Measurements from ENCODE around the gene RAC3.

Gene RAC3

GRCh38 chr17:82050761-82051641 is 19.5 kb downstream of the RAC3 start:
- H3K9ac ChIP-seq (ENCODE audit: low read depth, low read length): peak overlapping the region; percentile 84
- H3K36me3 ChIP-seq (ENCODE audit: insufficient read depth, low read length): peaks cover 56% of the 10 kb centered on the region
- H3K9me3 ChIP-seq (replicated peaks; ENCODE audit: low read length): no peaks in the 10 kb centered on the region
- H3K4me2 ChIP-seq (ENCODE audit: low read length): peak overlapping the region; percentile 89
- H3K27me3 ChIP-seq (ENCODE audit: control insufficient read depth, insufficient read depth, low read length): no peaks in the 10 kb centered on the region
- H3K4me1 ChIP-seq (ENCODE audit: control insufficient read depth, insufficient read depth, low read length): peaks cover 19% of the 10 kb centered on the region
- peak overlapping the region; percentile 77 for H3K4me3 ChIP-seq (ENCODE audit: low read length)

- peak within 1 kb of the TSS; percentile 89 for H3K4me2 ChIP-seq (ENCODE audit: low read length)
- peaks cover 62% of the 10 kb centered on the region for H3K36me3 ChIP-seq (ENCODE audit: insufficient read depth, low read length)
- H3K9me3 ChIP-seq (replicated peaks; ENCODE audit: low read length): no peaks in the 10 kb centered on the region
- peak within 1 kb of the TSS; percentile 77 for H3K4me3 ChIP-seq (ENCODE audit: low read length)
- peak within 1 kb of the TSS; percentile 84 for H3K9ac ChIP-seq (ENCODE audit: low read depth, low read length)
- peaks cover 19% of the 10 kb centered on the region for H3K4me1 ChIP-seq (ENCODE audit: control insufficient read depth, insufficient read depth, low read length)
- no peaks in the 10 kb centered on the region for H3K27me3 ChIP-seq (ENCODE audit: control insufficient read depth, insufficient read depth, low read length)
Measured at GRCh38 chr17:82051776-82052637, 20.5 kb downstream of the RAC3 start, which contains the start of the genes GPS1 and RFNG. TSS of gene GPS1 (plus strand) at chr17:82051898. CDS start at chr17:82051932, 34 bp downstream. TSS of gene RFNG (minus strand) at chr17:82051811. CDS start at chr17:82051766, 45 bp downstream.

DNA sequence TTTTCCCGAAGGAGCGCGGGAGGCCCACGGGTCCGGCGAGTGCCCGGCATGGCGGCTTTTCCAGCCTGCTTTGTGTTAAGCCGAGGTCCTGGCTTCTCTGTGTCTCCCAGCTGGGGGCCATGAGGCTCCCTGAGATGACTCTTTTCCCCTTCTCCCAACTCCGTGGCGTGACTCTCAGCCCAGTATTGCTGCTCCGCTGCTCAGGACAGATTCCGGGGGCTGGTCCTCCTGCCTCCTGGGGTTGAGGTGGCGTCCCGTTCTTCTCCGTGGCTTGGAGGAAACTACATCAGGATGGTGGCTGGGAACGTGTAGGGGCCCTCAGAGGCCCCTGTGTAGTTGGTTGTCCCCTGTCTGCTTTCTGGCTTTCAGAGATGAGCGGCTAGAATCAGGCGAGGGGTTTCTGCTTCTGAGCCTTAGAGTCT is 21.2 kb downstream of the RAC3 start:
- H3K4me3 ChIP-seq (ENCODE audit: low read length): peak overlapping the region; percentile 77
- peak overlapping the region; percentile 84 for H3K9ac ChIP-seq (ENCODE audit: low read depth, low read length)
- peaks cover 63% of the 10 kb centered on the region for H3K36me3 ChIP-seq (ENCODE audit: insufficient read depth, low read length)
- peaks cover 19% of the 10 kb centered on the region for H3K4me1 ChIP-seq (ENCODE audit: control insufficient read depth, insufficient read depth, low read length)
- peak overlapping the region; percentile 89 for H3K4me2 ChIP-seq (ENCODE audit: low read length)
- no peaks in the 10 kb centered on the region for H3K9me3 ChIP-seq (replicated peaks; ENCODE audit: low read length)
- H3K27me3 ChIP-seq (ENCODE audit: control insufficient read depth, insufficient read depth, low read length): no peaks in the 10 kb centered on the region

DNA sequence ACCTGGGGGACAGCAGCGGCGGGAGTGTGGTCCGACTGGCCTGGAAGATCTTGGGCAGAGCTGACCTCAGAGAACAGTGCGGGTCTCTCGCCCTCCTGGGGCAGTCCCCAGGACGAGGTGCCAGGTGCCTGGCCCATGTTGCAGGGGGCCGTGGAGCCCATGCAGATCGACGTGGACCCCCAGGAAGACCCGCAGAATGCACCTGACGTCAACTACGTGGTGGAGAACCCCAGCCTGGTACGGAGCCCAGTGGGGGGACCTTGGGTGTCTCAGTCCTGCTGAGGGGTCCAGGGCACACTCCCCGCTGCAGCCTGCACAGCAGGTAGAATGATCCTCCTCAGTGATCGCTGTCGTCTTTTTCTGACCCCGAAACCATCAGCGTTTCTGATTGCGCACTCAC is 21.7 kb downstream of the RAC3 start:
- H3K36me3 ChIP-seq (ENCODE audit: insufficient read depth, low read length): peaks cover 63% of the 10 kb centered on the region
- no peaks in the 10 kb centered on the region for H3K9me3 ChIP-seq (replicated peaks; ENCODE audit: low read length)
- peak overlapping the region; percentile 84 for H3K9ac ChIP-seq (ENCODE audit: low read depth, low read length)
- peak overlapping the region; percentile 77 for H3K4me3 ChIP-seq (ENCODE audit: low read length)
- peak overlapping the region; percentile 89 for H3K4me2 ChIP-seq (ENCODE audit: low read length)
- peaks cover 19% of the 10 kb centered on the region for H3K4me1 ChIP-seq (ENCODE audit: control insufficient read depth, insufficient read depth, low read length)
- H3K27me3 ChIP-seq (ENCODE audit: control insufficient read depth, insufficient read depth, low read length): no peaks in the 10 kb centered on the region

DNA sequence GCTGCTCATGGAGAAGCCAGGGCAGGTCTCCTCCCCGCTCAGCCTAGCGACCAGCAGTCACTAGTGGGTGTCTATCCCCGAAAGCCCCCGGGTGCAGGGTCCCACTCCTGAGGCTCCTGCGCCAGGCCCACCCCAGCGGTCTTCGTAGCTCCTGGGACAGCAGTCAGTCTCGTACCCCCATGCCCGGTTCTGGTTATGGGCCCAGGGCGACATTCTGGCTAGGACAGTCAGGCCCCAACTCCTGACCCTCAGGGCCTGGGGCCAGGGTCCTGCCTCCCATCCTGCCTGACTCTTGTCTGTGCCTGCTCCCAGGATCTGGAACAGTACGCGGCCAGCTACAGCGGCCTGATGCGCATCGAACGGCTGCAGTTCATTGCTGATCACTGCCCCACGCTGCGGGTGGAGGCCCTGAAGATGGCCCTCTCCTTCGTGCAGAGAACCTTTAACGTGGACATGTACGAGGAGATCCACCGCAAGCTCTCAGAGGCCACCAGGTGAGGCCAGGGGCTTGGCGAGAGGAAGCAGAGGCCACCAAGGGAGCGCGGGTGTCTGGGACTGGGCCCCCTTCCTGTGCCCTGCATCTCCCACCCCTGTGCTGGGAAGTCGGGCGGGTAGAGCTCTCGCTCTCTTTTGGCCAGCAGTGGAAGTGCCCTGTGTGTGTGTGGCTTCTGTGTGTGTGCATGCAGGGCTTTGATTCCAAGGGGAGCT is 22.2 kb downstream of the RAC3 start:
- Histone ChIP-seq H3K9ac (ENCODE audit: low read depth, low read length) (no peak overlapping the region), H3K27me3 (ENCODE audit: control insufficient read depth, insufficient read depth, low read length) (no peaks in the 10 kb centered on the region), H3K4me2 (ENCODE audit: low read length) (no peak overlapping the region), H3K9me3 (replicated peaks; ENCODE audit: low read length) (no peaks in the 10 kb centered on the region), H3K4me1 (ENCODE audit: control insufficient read depth, insufficient read depth, low read length) (peaks cover 19% of the 10 kb centered on the region), H3K36me3 (ENCODE audit: insufficient read depth, low read length) (peaks cover 62% of the 10 kb centered on the region), H3K4me3 (ENCODE audit: low read length) (no peak overlapping the region)

DNA sequence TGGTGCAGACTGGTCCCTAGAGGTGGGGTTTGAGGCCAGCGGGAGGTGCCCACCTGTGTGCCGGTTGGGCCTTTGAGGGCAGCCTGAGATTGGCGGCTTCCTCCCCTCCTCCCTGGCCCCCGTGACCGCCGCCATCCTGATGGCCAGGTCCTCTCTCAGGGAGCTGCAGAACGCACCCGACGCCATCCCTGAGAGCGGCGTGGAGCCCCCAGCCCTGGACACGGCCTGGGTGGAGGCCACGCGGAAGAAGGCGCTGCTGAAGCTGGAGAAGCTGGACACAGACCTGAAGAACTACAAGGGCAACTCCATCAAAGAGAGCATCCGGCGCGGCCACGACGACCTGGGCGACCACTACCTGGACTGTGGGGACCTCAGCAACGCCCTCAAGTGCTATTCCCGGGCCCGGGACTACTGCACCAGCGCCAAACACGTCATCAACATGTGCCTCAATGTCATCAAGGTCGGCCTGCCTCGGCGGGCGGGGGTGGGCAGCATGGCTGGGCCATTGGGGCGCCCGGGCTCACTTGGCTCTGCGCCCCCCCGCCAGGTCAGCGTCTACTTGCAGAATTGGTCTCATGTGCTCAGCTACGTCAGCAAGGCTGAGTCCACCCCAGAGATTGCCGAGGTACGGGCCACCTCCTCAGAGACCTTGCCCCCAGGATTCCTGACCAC is 23.0 kb downstream of the RAC3 start:
- H3K9me3 ChIP-seq (replicated peaks; ENCODE audit: low read length): no peaks in the 10 kb centered on the region
- H3K4me1 ChIP-seq (ENCODE audit: control insufficient read depth, insufficient read depth, low read length): peaks cover 19% of the 10 kb centered on the region
- peaks cover 64% of the 10 kb centered on the region for H3K36me3 ChIP-seq (ENCODE audit: insufficient read depth, low read length)

DNA sequence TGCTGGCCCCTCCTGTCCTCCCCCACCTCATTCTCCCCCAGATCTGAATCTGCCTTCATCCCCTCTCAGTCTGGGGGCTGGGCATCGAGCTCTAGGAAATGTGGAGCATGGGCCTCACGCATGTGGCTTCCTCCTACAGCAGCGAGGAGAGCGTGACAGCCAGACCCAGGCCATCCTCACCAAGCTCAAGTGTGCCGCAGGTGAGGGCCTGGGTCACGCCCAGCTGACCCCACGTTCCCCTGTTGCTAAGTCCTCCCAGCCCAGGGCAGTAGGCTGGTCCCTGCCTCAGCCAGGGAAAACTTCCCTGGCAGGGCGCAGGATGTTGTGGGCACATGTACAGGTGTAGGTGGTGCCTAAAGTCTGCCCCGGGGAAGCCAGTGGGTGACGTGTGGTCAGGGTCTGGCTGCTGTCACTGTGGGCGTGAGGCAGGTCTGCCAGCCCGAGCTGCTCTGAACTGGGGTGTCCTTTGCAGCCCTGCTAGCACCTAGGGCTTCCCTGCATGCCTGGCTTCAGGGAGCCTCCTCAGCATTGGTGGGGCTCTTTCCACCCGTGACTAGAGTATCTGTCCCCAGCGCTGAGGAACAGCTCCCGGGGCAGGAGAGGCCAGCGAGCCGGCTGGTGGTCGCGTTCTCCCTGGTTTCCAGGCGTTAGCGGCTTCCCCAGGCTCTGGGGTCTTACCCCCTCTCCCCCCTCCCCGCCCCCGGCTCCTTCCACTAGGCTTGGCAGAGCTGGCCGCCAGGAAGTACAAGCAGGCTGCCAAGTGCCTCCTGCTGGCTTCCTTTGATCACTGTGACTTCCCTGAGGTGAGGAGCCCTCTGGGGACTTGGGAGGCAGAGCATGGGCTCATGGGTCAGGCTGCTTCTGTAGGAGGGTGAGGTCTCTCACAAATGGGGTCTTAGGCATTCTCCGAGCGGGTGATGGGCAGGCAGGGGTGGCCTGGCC is 23.8 kb downstream of the RAC3 start:
- H3K4me2 ChIP-seq (ENCODE audit: low read length): no peak overlapping the region
- H3K4me1 ChIP-seq (ENCODE audit: control insufficient read depth, insufficient read depth, low read length): peaks cover 17% of the 10 kb centered on the region
- no peaks in the 10 kb centered on the region for H3K27me3 ChIP-seq (ENCODE audit: control insufficient read depth, insufficient read depth, low read length)
- no peak overlapping the region for H3K4me3 ChIP-seq (ENCODE audit: low read length)
- no peak overlapping the region for H3K9ac ChIP-seq (ENCODE audit: low read depth, low read length)
- H3K9me3 ChIP-seq (replicated peaks; ENCODE audit: low read length): no peaks in the 10 kb centered on the region
- peaks cover 64% of the 10 kb centered on the region for H3K36me3 ChIP-seq (ENCODE audit: insufficient read depth, low read length)

More for the DNA sequence above, 23.0 kb downstream of the RAC3 start:
- H3K4me2 ChIP-seq (ENCODE audit: low read length): no peak overlapping the region
- no peak overlapping the region for H3K4me3 ChIP-seq (ENCODE audit: low read length)
- no peak overlapping the region for H3K9ac ChIP-seq (ENCODE audit: low read depth, low read length)
- H3K27me3 ChIP-seq (ENCODE audit: control insufficient read depth, insufficient read depth, low read length): no peaks in the 10 kb centered on the region

GRCh38 chr17:82055965-82056728 is 24.7 kb downstream of the RAC3 start:
- peaks cover 12% of the 10 kb centered on the region for H3K4me1 ChIP-seq (ENCODE audit: control insufficient read depth, insufficient read depth, low read length)
- peaks cover 70% of the 10 kb centered on the region for H3K36me3 ChIP-seq (ENCODE audit: insufficient read depth, low read length)
- H3K9me3 ChIP-seq (replicated peaks; ENCODE audit: low read length): no peaks in the 10 kb centered on the region
- no peak overlapping the region for H3K9ac ChIP-seq (ENCODE audit: low read depth, low read length)
- H3K27me3 ChIP-seq (ENCODE audit: control insufficient read depth, insufficient read depth, low read length): no peaks in the 10 kb centered on the region
- no peak overlapping the region for H3K4me2 ChIP-seq (ENCODE audit: low read length)
- no peak overlapping the region for H3K4me3 ChIP-seq (ENCODE audit: low read length)

DNA sequence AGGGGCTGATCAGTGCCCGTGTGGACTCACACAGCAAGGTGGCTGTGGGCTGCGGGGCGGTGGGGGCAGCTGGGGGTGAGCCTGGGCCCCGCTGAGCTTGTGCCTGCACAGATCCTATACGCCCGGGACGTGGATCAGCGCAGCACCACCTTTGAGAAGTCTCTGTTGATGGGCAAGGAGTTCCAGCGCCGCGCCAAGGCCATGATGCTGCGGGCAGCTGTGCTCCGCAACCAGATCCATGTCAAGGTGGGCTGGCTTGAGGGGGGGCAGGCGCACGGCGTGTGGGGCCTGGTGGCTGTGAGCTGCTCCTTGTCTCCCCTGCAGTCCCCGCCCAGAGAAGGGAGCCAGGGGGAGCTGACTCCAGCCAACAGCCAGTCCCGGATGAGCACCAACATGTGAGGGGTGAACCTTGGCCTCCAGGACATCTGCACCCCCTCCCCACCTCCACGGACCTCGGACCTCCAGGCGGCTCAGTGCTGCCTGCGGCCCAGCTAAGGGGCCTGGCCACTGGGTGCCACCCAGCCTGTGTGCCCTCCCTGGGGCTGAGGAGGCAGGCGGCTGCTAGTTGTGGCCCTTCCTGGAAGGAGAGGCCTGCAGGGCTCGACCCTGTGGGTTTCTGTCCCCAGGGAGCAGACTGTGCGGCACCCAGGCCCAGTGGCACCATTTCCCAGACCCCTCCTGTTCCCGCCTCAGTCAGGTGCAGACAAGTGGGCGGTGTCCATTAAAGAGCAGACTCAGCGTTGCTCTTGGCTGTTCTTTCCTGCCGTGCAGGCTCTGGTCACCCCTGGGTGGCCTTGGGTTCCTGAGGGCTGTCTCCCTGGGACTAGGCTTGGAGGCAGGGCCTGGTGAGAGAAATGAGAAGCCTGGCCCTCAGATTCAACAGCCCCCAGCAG is 25.5 kb downstream of the RAC3 start:
- H3K9ac ChIP-seq (ENCODE audit: low read depth, low read length): no peak overlapping the region
- no peaks in the 10 kb centered on the region for H3K9me3 ChIP-seq (replicated peaks; ENCODE audit: low read length)
- H3K4me2 ChIP-seq (ENCODE audit: low read length): no peak overlapping the region
- H3K4me3 ChIP-seq (ENCODE audit: low read length): no peak overlapping the region
- peaks cover 12% of the 10 kb centered on the region for H3K4me1 ChIP-seq (ENCODE audit: control insufficient read depth, insufficient read depth, low read length)
- H3K27me3 ChIP-seq (ENCODE audit: control insufficient read depth, insufficient read depth, low read length): no peaks in the 10 kb centered on the region
- peaks cover 76% of the 10 kb centered on the region for H3K36me3 ChIP-seq (ENCODE audit: insufficient read depth, low read length)

Measured in skeletal muscle satellite cell (primary cell).